Choroid plexus epithelial cell (primary cell): ENCODE measurements around the gene EIF4A3.

Experiments
- DNase-seq: peaks from one replicate; pipeline ENCODE4 v3.0.0-alpha.2; 2010; ENCODE audit warnings: low read depth
- H3K4me3 ChIP-seq: 2 replicates; pipeline ENCODE4 v1.5.1; 2011; ENCODE audit warnings: low read depth, mild to moderate bottlenecking, control low read depth, low read length, moderate library complexity
- CTCF ChIP-seq: conservative IDR thresholded peaks from 2 replicates; pipeline ENCODE4 v1.5.1; 2011; ENCODE audit warnings: low read depth, mild to moderate bottlenecking, control low read depth, inconsistent platforms, low read length, moderate library complexity

EIF4A3 gene

GRCh38 chr17:80125656-80126448 is 21.1 kb downstream of the EIF4A3 start:
- DNase-seq: peak; percentile 58
- TF ChIP-seq CTCF: no peak
- H3K4me3 ChIP-seq: no peak overlapping the region

GRCh38 chr17:80124351-80124981 is 22.5 kb downstream of the EIF4A3 start:
- H3K4me3 ChIP-seq: no peak overlapping the region
- peak; percentile 80 for TF ChIP-seq CTCF
- DNase-seq: peak; percentile 54

- DNase-seq: no peak
- H3K4me3 ChIP-seq: no peak overlapping the region
- no peak for TF ChIP-seq CTCF
Measured at GRCh38 chr17:80123791-80124190, 23.1 kb downstream of the EIF4A3 start.

- no peak for DNase-seq
- no peak overlapping the region for H3K4me3 ChIP-seq
- no peak for TF ChIP-seq CTCF
Measured at GRCh38 chr17:80122926-80123505, 23.9 kb downstream of the EIF4A3 start.

- no peak for DNase-seq
- H3K4me3 ChIP-seq: no peak overlapping the region
- TF ChIP-seq CTCF: no peak
Measured at GRCh38 chr17:80122026-80122575, 24.8 kb downstream of the EIF4A3 start.

GRCh38 chr17:80119839-80120238 is 27.1 kb downstream of the EIF4A3 start:
- TF ChIP-seq CTCF: no peak
- no peak overlapping the region for H3K4me3 ChIP-seq
- no peak for DNase-seq
